Right lobe of liver (tissue), 6 donors: ENCODE results near the gene FAM181A. TPM values are rescaled to one million over a fixed set of nuclear protein-coding genes. Genes with fewer than 3 reads are reported as not detected.

Experiments used
- ATAC-seq, 4 donors: fragments of 200-7000 bp; cut with Tn5 transposase; one replicate each; pipeline ENCODE4 v1.9.1; 2020; ENCODE audit warnings: mild to moderate bottlenecking in 4 of 4, moderate library complexity in 4 of 4
- DNase-seq, 3 donors: peaks; one replicate each; pipeline ENCODE4 v3.0.0-alpha.2; 2020
- H3K27ac ChIP-seq, 3 donors: fragments of 200-600 bp; one replicate each; pipeline ENCODE4 v1.8.0; 2022
- H3K27me3 ChIP-seq, 2 donors: fragments of 200-600 bp; one replicate each; pipeline ENCODE4 v1.8.0; 2022
- H3K36me3 ChIP-seq, 4 donors: fragments of 200-600 bp; sonication (generic) in 1 of 4; one replicate each; pipeline versions ENCODE4 v1.5.1 to v1.8.0; 2017 to 2022; ENCODE audit warnings: control low read depth in 1 of 4
- H3K4me1 ChIP-seq, 4 donors: fragments of 200-600 bp; sonication (generic) in 1 of 4; one replicate each; pipeline versions ENCODE4 v1.5.1 to v1.8.0; 2017 to 2022; ENCODE audit warnings: control low read depth in 1 of 4
- H3K4me3 ChIP-seq, 3 donors: fragments of 200-600 bp; one replicate each; pipeline ENCODE4 v1.8.0; 2022
- H3K9me3 ChIP-seq, 4 donors: fragments of 200-600 bp; sonication (generic) in 1 of 4; one replicate each; pipeline versions ENCODE4 v1.5.1 to v1.8.0; 2017 to 2022; ENCODE audit warnings: control low read depth in 1 of 4
- CTCF ChIP-seq, 4 donors: fragments of 200-600 bp in 3 of 4; fragments of 450-650 bp in 1 of 4; IDR thresholded peaks; one replicate each; pipeline versions ENCODE4 v1.5.1 to v1.8.0; 2016 to 2022; ENCODE audit warnings: antibody characterized with exemption in 4 of 4, mild to moderate bottlenecking in 2 of 4
- POLR2A ChIP-seq: fragments of 450-650 bp; IDR thresholded peaks from one replicate; pipeline ENCODE4 v1.6.1; 2017; ENCODE audit warnings: antibody characterized with exemption, mild to moderate bottlenecking
- WGBS: methylation state at CpG from one replicate; pipeline ENCODE4 v1.1.6; 2018; ENCODE audit warnings: low coverage, low lambda C conversion rate; ENCODE audit not compliant: insufficient coverage; ENCODE audit errors: missing lambda C conversion rate; 5-methylcytosine and 5-hydroxymethylcytosine counted together
- intact Hi-C, 2 donors: fragments of 100-400 bp; cut with DNase I; formaldehyde crosslinking; loops; one replicate each; pipeline versions ENCODE4 v1.11.2 to v1.14.1; 2022
- total RNA-seq, 6 experiments: library from RNA; depleted of rRNA in 2 of 6; stranded (reverse); fragments of >200 nt in 2 of 6; fragmentation: NEBNext Ultra II Directional in 3 of 6; extraction: Animal tissue kit (Norgen Biotek cat#: 25700) in 3 of 6; gene quantifications; one replicate each; pipeline versions ENCODE4 v1.1.0 to v1.2.4, GENCODE V29; 2016 to 2023
- donor health status: DM: no; HTN: yes; CAD: no.
- donor health status: DM: no; HTN: no; CAD: no.
- donor health status: DM: no; HTN: no; CAD: no.
- donor health status: DM: no; HTN: yes; CAD: no.
- donor health status: DM: no; HTN: yes; CAD: no.

FAM181A gene
- total RNA-seq, 6 experiments from 2014 or later, result not detected

GRCh38 chr14:93943052-93943451, 15.9 kb downstream of the FAM181A start:
- TF ChIP-seq CTCF (IDR thresholded peaks at IDR 0.05) (no peak), POLR2A (no peak)
- 90% methylated on average over 10 of the region's 10 CpGs for WGBS
- Histone ChIP-seq H3K4me1 (no peaks in the 10 kb centered on the region), H3K27me3 (peaks cover 0 to 11% of the 10 kb centered on the region in 2 donors), H3K9me3 (no peaks in the 10 kb centered on the region), H3K27ac (no peak overlapping the region), H3K36me3 (no peaks in the 10 kb centered on the region), H3K4me3 (no peak overlapping the region)
- intact Hi-C loops, result loop anchor here in 1 of 2 donors (10.0 kb wide), 1 partner anchor 52 kb away; the partner anchor contains the start of gene CCDC197
- ATAC-seq (no peak), DNase-seq (no peak)

DNA sequence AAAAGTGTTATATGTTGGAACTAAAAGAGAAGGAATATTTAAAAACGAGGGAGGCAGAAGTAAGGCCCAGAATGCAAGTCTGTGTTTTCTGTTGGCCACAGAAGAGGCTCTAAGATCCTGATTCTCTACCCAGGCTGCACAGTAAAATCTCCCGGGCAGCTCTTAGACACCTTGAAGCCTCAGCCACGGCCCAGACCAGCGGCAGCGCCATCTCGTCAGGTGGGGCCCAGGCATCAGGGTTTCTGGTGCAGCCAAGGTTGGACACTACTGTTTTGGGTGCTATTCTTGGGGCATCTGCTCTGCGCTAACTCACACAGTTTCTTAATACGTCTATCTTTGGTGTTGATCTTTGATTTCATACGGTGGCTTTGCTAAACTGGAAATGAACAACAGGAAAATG, 16.8 kb downstream of the FAM181A start:
- Histone ChIP-seq H3K36me3 (no peaks in the 10 kb centered on the region), H3K27ac (no peak overlapping the region), H3K27me3 (peaks cover 0 to 8% of the 10 kb centered on the region in 2 donors), H3K4me1 (no peaks in the 10 kb centered on the region), H3K9me3 (no peaks in the 10 kb centered on the region), H3K4me3 (no peak overlapping the region)
- ATAC-seq, result no peak
- 68% methylated on average over 3 of the region's 9 CpGs for WGBS
- TF ChIP-seq CTCF (IDR thresholded peaks at IDR 0.05) (no peak), POLR2A (no peak)
- no peak for DNase-seq
- intact Hi-C loops, result loop anchor here in 1 of 2 donors (10.0 kb wide), 1 partner anchor 51 kb away; the partner anchor contains the start of gene CCDC197

DNA sequence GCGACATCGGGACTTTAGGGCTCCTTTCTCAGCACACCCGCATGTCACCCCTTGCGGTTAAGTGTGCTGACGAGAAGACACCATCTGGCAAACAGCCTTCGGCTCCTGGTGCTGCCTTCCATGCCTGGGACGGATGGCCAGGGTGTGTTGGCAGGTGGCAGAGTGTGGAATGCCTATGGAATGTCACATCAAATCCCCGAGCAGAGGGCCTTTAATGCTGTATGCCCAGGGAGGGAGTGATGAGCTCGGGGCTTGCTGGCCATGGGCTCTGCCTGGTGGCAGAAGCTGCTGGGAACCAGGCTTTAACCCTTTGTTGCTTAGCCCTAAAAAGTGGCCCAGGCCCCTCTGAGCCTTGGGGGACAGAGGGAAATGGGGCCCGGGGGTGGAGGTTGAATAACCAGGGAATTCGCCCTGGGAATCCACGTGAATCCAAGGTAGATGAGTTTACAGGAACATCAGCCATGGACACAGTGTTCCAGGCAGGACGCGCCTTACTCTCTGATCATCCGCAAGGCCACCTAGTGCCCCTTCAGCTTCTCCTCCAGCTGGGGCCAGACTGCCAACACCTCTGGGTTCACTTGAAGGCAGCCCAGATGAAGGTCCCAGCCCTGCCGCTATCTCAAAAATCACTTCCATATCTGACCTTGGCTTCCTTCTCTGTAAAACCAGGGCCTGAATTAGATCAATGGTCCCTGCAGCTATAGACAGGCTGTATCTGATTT, 17.4 kb downstream of the FAM181A start:
- no peaks in the 10 kb centered on the region for H3K9me3 ChIP-seq
- no peaks in the 10 kb centered on the region for H3K36me3 ChIP-seq
- intact Hi-C loops, result loop anchor here in 1 of 2 donors (10.0 kb wide), 1 partner anchor 50 kb away; the partner anchor contains the start of gene CCDC197
- no peak overlapping the region for H3K4me3 ChIP-seq
- DNase-seq, result no peak
- H3K27me3 ChIP-seq, result peaks cover 0 to 2% of the 10 kb centered on the region in 2 donors
- no peak for ATAC-seq
- no peaks in the 10 kb centered on the region for H3K4me1 ChIP-seq
- no peak overlapping the region for H3K27ac ChIP-seq
- TF ChIP-seq CTCF (IDR thresholded peaks at IDR 0.05) (no peak), POLR2A (no peak)
- WGBS, result 80% methylated on average over 4 of the region's 16 CpGs

DNA sequence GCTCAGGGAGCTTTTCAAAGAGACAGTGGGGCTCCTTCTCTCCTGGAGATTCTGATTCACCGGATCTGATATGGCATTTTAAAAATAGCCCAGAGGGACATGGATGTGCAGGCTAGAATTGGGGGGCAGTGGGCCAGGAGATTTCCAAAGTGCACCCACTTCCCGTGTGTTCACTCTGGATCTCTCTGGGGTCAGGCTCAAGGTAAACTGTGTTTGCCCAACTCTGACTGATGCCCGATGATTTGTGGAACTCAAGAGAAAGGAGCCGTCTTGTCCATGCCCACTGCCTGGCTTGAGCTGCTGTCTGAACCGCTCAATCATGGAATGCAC, 17.9 kb downstream of the FAM181A start:
- intact Hi-C loops, result loop anchor here in 1 of 2 donors (10.0 kb wide), 1 partner anchor 50 kb away; the partner anchor contains the start of gene CCDC197
- Histone ChIP-seq H3K27me3 (no peaks in the 10 kb centered on the region), H3K4me1 (no peaks in the 10 kb centered on the region), H3K27ac (no peak overlapping the region), H3K4me3 (no peak overlapping the region), H3K36me3 (no peaks in the 10 kb centered on the region), H3K9me3 (no peaks in the 10 kb centered on the region)
- no peak for TF ChIP-seq CTCF (IDR thresholded peaks at IDR 0.05)
- no peak for TF ChIP-seq POLR2A
- 81% methylated on average over 5 of the region's 5 CpGs for WGBS
- DNase-seq, result no peak
- ATAC-seq, result no peak
